Kidney capillary endothelial cell (primary cell): ENCODE results near the gene TMEM14B.
A peak's percentile ranks its signal among the peaks of the same experiment; 100 is the strongest.
"Not testable (repeated sequence)": the region's sequence is repeated elsewhere in the genome, so short reads cannot be mapped to it uniquely, and the experiment has no call there.

ENCODE experiments used
- DNase-seq: peaks from one replicate; pipeline ENCODE4 v3.0.0-alpha.2; 2018; ENCODE audit warnings: low spot score

The TMEM14B gene

DNA sequence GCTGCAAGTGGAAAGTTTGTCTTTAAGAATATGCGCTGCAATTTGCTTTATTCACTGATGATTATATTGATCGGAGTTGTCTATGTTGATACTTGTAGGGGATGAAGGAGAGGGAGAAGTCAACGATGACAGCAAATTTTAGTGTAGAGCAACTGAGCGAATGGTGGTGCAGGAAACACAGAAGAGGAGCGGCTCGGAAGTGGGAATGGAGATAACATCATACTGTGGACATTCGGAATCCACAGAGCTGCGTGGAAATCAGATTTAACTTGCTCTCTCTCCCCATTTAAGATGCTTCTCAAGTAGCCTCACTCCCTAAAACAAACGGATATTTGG is 722 bp upstream of the TMEM14B start:
- no peak for DNase-seq

DNA sequence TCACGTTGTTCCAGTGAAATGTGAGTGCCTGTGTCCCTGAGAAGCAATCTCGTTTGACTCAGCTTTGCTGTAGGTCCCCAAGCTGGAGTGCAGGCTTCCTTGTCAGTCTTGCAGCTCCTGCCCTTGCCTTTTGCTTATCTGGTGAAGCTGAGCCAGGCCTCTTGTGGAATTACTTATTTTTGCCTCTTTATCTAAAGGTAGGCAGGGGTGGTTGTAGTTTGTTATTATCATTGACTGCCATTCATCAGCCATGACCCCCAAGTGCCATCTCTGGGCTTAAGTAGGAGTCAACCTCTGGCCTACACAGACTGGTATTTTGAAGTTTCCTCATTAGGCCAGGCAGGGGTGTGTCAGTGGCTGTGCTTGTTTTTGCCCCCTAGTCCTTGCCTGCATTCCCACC is 2.1 kb downstream of the TMEM14B start:
- DNase-seq, result no peak

DNA sequence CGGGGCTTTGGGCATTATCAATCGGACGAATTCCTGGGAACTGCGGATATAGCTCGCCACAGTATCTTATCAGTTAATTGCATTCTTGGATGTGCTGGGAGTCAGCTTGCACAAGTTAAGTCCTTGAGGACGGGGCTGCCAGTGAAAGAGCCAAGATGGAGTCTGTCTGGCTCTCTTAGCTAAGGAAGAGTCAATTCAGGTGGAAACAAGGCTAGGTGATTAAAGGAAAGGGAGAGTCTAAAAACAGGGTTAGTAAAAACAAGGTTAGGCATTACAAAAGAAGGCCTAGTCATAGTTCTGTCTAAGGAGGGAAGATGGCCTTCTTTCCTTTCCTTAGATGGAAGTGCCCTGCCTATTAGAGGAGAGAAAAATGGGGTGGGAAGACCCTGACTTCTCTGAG is 3.0 kb downstream of the TMEM14B start:
- DNase-seq, result not testable (repeated sequence)

DNA sequence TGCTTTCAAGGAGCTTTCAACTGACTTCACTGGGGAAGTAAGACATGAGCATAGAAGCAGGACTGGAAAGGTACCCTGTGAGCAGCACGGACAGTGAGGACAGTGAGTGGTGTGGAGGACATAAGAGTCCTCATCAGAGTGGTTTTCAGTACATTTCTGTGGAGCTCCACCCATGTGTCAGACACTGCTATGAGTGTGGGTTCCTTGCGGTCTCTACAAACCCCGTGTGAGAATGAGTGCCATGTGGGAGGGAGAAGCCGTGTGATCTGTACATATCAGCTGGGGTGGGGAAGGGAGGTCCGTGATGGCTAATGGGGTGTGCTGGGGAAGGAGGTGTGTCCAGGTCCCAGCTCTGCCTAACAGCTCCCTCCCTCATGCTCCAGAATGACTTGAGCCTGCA is 4.2 kb downstream of the TMEM14B start:
- not testable (repeated sequence) for DNase-seq

DNA sequence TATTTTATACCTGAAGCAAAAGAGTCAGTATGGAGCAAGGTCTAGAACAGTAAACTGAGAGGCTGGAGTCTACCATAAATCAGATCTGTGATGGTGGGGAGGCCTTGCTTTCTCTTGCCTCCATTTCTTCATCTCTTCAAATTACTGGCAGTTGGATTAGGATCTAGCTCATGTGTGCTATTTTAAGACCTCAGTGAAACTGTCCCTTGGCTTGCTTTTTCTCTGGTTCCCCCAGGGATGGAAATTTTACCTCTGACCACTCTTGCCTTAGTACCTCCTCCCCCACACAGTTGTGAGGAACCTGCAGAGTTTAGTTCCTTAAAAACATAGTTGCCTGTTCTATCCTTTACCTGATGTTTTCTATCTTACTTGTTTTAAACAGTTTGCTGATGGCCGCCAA is 8.5 kb downstream of the TMEM14B start:
- no peak for DNase-seq

DNA sequence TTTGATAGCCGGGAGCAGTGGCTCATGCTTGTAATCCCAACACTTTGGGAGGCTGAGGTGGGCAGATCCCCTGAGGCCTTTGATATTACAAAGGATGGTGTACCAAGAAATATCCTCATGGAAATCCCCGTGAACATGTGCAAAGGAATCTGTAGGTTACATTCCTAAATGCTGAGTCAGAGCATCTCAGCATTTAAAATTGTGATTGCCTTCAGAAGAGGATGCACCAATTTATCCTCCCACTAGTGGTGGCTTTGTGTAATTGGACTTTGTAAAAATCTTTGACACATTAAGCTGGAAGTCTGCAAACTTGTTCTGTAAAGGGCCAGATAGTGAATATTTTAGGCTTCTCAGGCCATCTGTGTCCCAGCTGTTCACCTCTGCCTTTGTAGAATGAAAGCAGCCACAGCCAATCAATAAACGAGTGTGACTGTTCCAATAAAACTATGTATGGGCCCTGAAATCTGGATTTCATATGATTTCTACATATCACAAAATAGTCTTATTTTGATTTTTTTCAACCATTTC is 11.8 kb downstream of the TMEM14B start:
- DNase-seq, result peak; percentile 92

DNA sequence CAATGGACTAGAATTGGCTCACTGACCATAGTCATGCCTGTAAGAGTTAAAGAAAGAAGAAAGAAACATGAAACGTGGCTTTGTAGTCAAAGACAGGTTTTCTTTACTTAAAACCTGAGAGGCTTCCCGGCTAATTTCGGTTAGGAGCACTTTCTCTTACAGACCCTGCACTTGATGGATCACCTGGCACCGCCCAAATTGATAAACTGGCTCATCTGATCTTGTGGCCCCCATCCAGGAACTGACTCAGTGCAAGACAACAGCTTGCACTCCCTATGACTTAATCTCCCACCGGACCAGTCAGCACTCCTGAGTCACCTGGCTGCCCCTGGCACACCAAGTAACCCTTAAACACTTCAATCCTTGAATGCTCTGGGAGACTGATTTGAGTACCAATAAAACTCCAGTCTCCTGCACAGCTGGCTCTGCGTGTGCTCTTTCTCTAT is 12.3 kb downstream of the TMEM14B start:
- peak; percentile 57 for DNase-seq

DNA sequence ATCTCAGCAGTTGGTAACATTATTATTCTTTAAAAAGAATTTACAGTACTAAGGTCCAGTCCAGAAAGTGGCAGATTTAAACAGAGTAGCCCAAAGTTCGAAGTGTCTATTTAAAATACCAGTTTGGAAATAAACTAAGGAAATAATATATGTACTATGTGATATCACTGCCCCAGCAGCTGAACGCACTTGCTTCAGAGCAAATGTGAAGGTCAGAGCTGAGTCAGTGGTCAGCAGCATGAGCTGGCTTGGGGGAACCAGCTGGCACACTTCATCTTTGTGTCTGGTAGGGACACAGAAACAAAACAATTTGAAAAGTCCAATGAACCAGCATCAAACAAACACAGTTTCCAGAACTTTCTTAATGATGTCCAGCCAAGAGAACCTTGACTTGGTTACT is 15.4 kb downstream of the TMEM14B start:
- DNase-seq, result peak; percentile 7

DNA sequence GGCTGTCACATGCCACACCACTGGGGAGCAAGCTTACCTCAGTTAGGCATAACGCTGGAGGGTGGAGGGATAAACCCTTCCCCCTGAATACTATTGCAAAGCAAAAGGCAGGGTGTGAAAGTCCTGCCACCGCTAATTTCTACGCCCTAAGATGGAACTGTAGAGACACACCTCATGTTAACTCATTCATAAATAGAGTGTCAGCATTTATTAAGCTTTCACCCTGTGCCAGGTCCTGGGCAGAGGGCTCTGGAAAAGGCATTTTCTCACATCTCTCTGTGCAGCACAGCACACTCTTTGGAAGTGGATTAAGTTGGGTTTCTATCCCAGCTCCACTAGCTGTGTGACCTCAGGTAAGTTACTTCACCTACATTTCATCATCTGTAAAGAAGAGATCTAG is 21.8 kb downstream of the TMEM14B start:
- no peak for DNase-seq

DNA sequence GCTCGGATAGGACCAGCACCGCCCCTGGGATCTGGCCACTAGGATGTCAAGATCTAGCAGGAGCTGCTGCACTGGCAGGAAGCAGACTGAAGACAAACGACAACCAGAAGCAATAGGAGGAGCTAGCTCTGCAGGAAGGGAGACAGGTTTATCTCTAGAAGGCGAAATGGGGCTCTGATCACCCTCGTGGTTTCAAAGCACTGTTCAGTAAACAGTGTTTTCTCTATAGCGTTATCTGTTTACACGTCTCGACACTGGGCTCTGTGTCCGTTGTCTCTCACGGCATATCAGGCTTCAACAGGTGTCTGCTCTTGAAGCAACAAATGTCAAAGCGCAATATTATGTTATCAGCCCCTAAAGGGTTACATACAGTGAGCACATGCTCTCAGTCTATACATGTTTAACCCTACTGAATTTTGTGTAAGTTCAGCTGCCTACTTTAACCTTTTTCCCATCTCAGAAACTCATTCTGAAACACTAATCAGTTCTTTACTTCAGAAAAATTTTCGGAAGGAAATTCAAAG is 23.8 kb downstream of the TMEM14B start:
- DNase-seq, result no peak

DNA sequence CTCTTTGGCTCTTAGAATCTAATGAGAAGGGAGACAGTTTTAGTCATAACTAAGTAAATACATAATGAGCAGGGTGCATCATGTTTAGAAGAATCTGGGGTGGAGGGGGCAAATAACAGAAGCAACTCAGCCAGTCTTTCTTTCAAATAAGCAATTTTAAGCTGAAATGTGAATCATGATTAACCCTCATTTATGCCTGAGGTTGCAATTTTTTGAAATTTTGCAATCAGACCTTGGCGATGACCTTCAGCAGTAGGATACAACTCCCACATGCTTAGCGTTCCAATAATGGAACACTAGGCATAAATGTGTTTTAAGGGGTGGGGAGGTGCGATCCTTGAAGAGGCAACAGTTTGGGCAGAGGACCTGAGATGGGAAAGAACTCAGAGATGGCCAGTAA is 30.6 kb downstream of the TMEM14B start:
- no peak for DNase-seq

DNA sequence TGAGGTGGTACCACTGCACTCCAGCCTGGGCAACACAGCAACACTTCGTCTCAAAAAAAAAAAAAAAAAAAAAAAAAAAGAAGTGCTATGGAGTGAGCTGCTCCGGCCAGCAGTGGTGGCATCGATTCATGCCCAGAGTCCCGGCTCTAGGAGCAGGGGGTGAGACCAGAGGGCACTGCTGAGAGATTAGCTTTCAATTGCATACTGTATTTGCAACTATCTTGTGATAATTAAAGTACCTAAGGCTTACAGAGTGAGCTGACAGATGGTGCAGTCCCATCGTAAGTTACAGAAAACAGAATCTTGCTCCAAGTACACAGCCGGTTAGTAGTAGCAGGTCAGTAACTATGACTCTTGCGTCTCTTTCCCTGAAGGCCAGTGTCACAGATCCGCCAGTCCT is 31.5 kb downstream of the TMEM14B start:
- DNase-seq, result no peak

DNA sequence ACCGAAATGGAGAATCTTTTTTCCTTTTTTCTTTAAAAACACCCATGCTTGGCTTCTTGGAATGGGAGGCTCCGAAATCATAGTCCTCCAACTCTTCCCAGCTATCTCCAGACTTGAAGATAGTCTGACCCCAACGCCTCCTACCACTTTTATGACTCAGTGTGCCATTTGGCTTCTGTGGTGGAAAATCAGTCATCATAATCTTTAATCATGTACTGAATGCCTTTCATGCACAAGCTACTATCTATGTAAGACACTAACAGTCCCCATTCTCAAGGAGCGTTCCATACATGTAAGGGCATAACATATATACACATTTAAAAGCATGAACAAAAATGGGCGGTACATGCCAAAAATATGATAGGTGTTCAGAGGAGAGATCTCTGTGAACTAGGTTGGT is 44.1 kb downstream of the TMEM14B start:
- DNase-seq, result no peak

DNA sequence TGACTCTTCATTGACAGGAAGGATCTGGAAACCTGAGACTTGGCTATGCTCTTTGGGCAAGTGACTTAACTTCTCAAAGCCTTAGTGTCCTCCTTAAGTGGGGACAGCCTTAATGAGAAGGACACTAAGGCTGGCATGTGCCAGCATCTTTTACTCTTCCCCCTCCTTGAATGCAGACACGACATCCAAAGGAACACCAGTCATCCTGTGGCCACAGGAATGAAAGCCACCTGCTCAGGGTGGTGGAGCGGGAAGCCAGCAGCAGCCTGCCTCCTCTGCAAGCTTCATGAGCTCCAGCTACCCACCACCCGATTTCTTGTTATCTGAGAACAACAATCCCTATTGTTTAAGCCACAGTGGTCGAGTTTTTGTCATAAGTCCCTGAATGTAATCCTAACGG is 44.5 kb downstream of the TMEM14B start:
- DNase-seq, result no peak

DNA sequence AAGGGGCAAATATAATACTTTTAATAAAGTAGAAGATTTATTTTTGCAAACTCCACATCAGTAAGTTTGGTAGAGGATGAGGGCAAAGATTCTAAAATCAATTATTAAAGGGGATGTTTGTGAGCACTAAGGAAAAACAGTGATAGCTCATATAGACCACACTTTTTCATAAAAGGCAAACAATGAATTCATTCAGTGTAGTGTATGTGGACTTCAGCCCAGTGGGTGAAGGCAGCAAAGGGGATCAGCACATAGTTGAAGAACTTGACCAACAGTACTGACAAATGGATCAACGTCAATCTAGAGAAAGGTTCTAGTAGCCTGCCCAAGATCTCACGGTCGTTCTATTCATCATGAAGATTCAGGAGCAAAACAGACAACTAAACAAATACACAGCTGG is 45.4 kb downstream of the TMEM14B start:
- DNase-seq, result no peak

DNA sequence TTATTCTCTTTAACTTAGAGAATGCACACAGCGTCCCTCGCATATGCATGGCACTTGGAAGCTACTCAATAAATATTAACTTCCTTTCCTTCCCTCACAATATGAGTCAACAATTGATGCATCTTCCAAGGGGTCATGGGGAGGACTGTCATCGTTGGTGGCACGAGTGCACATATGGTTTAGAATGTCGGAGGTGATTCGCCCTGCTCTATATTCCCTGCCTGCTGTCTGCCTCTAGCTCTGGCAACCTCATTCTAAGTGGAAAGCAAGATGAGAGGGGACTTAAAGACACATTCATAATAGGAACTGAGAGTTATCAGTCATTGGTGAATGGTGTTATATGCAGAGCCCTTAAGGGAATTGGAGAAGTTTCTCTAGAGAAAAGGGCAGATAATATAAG is 46.1 kb downstream of the TMEM14B start:
- no peak for DNase-seq

DNA sequence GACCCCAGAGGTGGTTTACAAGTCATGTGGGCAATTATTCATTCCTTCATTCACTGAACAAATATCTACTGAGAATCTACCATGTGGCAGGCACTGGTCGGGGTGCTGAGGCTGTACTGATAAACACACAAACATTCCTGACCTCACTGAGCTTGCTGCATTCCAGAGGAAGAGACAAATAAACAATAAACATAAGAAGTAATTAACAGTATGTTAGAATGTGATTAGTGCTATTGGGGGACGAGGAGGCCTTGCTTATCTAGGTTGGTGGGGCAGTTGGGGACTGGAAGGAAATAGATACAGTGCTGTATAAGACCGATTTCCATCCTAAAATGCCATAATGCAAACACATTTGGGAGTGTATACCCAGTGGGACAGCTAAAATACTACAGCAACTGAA is 46.6 kb downstream of the TMEM14B start:
- DNase-seq, result no peak

DNA sequence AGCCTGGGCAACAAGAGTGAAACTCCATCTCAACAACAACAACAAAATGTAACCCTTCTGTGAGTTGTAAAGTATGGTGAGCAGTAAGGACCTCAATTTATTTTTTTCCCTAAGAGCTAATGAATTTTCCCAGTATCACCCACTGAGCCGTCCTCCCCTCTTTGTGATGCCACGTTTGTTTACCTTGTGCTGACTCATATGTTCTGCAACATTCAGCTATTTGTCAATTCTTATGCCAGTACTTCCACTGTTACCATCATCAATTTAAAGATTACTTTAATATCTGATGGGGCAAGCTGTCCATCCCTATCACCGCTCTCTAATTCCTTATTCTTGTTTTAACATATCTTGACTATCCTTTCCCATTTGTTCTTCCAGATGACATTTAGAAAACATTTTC is 53.2 kb downstream of the TMEM14B start:
- no peak for DNase-seq

DNA sequence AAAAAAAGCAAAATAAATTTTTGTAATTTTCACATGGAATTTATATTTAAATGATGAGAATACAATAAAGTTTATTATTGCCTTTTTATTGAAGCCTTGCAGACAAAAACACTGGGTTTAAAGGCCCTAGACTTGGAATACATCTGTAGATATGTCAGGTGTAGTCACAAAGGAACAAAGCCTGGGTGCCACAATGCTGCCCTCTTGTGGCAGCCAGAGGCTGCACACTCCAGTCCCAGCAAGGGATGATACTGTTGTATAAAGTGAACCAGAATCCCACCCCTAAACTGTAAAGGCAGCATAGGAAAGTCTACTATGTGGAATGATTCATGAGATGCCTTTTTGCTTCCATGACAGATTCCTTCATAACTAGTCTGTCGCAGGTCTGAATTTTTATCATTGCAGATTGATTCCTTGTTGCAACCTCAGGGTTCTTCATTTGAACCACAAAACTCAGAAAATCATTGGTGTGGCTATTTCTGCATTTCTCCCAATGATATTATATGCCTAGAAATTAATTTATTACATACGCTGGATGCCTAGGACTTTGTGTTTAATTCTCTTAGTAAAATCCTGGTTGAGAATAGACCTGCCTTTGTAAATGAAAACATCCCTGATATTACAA is 53.7 kb downstream of the TMEM14B start:
- DNase-seq, result peak; percentile 57
